ENCODE measurements around the gene RBFOX1.
"Not testable (repeated sequence)": the region's sequence is repeated elsewhere in the genome, so short reads cannot be mapped to it uniquely, and the experiment has no call there.

Gene RBFOX1

GRCh38 chr16:7440886-7441400 is 108.3 kb downstream of the RBFOX1 start:
- DNase-seq: no peak
- intact Hi-C loops (cut with DNase I): no loop called here

- intact Hi-C loops (cut with DNase I): no loop called here
- DNase-seq: no peak
Measured at GRCh38 chr16:7442050-7442449, 109.4 kb downstream of the RBFOX1 start.

GRCh38 chr16:7443142-7443541 is 110.5 kb downstream of the RBFOX1 start:
- no peak for DNase-seq
- intact Hi-C loops (cut with DNase I): no loop called here

GRCh38 chr16:7443648-7444365 is 111.2 kb downstream of the RBFOX1 start:
- DNase-seq: no peak
- intact Hi-C loops (cut with DNase I): no loop called here

DNA sequence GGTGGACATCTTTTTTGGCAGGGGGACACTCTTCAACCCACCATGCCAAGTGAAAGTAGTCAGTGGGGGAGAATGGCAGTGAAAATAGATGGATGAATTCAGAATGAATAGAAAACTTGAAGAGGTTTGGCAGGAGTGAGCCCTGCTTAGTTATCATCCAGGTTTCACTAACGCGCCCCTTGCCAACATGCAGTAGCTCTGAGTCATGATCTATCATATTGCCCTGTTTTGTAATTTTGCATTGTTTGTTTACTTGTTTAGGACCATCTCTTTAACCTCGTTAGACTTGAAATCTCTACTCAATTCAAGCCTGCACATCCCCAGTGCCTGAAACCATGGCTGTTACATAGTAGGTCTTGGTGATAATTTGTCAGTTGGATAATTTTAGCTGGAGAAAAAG is 116.7 kb downstream of the RBFOX1 start:
- intact Hi-C loops (cut with DNase I): no loop called here
- DNase-seq: no peak

- DNase-seq: no peak
- intact Hi-C loops (cut with DNase I): no loop called here
Measured at GRCh38 chr16:7449808-7450207, 117.2 kb downstream of the RBFOX1 start.

GRCh38 chr16:7450440-7450839 is 117.8 kb downstream of the RBFOX1 start:
- DNase-seq: no peak
- intact Hi-C loops (cut with DNase I): no loop called here

DNA sequence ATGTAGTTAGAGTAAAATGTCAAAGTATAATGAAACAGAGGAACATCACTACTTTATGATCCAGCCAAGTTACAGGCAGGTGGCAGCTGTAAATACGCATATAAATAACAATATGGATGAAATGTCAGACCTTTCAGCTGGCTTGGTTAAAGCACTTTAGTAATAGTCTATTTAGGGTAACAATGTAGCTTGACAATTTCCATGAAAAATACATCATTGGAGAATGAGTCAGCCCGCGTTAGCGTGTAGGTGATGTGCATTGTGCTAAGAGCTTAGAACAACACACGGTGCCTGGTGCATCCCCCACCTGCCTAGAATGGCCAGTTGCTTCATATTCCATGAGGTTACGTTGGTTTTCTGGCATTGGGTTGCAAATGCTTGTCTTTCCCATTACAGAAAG is 119.4 kb downstream of the RBFOX1 start:
- peak in 34 of 42 donors; percentile 11 to 81 (median 48) for DNase-seq
- intact Hi-C loops (cut with DNase I): no loop called here

DNA sequence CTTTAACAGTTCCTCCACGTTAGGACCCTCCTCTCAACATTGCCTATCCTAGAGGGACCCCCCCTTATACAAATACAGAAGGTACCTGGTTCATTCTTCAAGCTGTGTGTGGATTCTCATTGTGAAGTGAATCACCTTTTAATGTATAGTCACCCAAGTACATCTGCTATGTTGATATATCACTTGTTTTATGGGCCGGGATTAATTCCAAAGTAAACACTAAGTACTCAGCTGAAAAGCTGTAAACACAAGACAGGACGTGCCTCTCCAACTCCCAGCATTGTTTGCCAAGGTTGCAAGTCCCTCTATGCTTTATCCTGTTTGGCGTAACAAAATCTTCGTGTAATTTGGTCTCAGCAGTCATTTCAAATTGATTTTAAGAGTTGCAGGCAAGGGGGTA is 123.6 kb downstream of the RBFOX1 start:
- DNase-seq: no peak
- intact Hi-C loops (cut with DNase I): no loop called here

GRCh38 chr16:7458144-7458543 is 125.5 kb downstream of the RBFOX1 start:
- no peak for DNase-seq
- intact Hi-C loops (cut with DNase I): no loop called here

- DNase-seq: no peak
- intact Hi-C loops (cut with DNase I): no loop called here
Measured at GRCh38 chr16:7470344-7470743, 137.7 kb downstream of the RBFOX1 start.

- intact Hi-C loops (cut with DNase I): no loop called here
- peak in 1 of 42 donors; percentile 47 for DNase-seq
Measured at GRCh38 chr16:7471268-7471667, 138.6 kb downstream of the RBFOX1 start.

DNA sequence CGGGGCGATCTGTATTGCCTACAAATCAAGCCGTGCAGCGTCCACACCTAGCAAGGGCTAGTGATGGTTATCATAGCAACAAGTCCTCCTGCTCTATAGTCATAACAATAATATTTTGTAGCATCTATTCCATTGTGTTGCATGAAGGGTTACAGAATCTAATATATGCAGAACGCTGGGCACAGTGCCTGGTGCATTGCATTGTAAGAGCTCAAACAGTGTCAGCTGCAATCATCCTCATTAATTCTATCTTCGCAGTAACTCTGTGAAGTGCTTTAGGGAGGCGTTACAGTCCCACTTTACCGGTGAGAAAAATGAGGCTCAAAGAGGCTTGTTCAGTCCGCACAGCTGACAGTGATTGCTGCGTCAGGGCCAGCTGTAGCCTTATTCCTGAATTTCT is 149.4 kb downstream of the RBFOX1 start:
- intact Hi-C loops (cut with DNase I): no loop called here
- peak in 27 of 42 donors; percentile 3 to 72 (median 40) for DNase-seq

DNA sequence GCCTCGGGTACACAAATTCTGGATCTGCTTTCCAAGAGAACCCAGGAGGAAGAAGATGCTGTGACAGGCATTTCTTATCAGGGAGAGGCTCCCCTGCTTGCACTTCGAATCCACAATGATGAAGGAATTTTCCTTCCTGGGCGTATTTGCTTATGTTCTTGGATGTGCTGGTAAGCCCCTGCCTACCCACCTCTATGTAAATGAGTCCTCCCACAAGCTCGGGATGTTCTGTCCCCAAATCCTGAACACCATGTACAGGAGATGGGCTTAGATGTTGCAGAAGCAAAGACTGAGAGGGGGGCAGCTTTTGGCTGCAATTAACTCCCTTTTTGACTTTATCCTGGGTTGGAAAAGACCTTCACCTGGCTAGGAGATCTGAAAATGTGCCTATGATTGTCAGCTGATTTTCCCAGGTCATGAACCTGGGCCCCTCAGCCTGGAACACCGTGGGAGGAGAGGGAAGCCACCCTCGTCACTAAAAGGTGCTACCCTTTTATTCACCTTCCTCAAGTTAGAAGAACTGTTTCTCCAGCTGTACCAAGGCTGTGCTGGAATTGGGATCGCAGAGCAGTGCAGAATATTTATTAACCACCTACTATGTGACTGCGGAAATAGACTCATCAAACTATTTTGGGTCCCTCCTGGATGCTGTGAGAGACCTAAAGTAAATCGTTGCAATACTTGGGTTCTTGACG is 150.1 kb downstream of the RBFOX1 start:
- intact Hi-C loops (cut with DNase I): no loop called here
- peak; percentile 21 to 85 (median 67) for DNase-seq

- intact Hi-C loops (cut with DNase I): no loop called here
- no peak for DNase-seq
Measured at GRCh38 chr16:7487574-7488323, 155.1 kb downstream of the RBFOX1 start.

DNA sequence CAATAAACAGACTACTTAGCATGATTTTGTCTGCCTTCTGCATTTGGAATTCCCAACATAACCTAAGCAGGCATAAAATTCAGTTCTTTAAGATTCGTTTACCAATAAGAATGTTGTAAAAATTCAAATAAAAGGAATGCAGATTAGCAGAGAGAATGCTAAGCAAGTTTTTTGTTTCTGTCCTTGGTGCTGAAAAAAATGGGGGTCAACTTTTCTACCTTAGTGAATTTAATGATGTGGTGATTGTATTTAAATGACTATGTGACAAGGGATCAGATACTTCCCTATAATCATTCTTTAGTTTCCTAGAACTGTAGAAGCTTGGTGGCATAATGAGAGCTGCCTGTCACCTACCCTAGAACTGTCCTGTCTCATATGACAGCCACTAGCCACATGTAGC is 159.5 kb downstream of the RBFOX1 start:
- no peak for DNase-seq
- intact Hi-C loops (cut with DNase I): no loop called here

DNA sequence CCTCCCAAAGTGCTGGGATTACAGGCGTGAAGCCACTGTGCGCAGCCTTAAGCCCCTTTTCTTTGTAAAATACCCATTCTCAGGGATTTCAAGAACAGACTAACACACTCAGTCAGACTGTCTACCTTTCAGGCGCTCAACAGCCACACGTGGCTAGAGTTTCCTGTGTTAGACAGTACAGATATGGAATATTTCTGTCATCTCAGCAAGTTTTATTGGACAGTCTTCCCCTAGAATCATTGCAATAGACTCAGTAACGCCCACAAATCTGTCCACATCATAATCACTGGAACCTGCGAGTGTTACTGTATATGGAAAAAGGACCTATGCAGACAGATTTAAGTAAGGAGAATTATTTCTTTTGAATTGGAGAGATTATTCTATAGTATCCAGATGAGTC is 160.5 kb downstream of the RBFOX1 start:
- DNase-seq: no peak
- intact Hi-C loops (cut with DNase I): no loop called here

DNA sequence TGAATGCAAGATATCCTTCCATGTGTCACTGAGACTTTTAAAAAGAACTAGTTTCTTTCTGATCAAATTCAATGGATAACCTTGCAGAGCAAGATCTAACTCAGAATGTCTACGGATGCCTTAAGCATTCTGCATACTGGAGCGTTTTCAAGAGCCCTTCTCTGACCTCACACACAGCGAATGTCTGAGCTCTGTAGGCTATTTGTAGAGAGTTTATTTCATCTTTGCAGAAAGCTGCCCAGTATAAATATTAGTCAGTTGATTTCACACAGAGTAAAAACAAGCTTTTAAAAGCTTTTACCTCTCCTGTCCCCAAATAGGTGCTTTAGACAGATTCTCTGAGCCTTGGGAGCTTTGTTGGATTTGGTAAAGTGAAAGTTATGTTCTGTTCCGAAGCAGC is 165.0 kb downstream of the RBFOX1 start:
- no peak for DNase-seq
- intact Hi-C loops (cut with DNase I): no loop called here

GRCh38 chr16:7501868-7502267 is 169.2 kb downstream of the RBFOX1 start:
- intact Hi-C loops (cut with DNase I): no loop called here
- DNase-seq: no peak

- intact Hi-C loops (cut with DNase I); DNase-seq: not testable (repeated sequence)
Measured at GRCh38 chr16:7502591-7503157, 170.0 kb downstream of the RBFOX1 start.

Measured in head of caudate nucleus (tissue), 42 donors.